T1000 (cell line): ENCODE results near the gene FHAD1.
"Not testable (repeated sequence)": the region's sequence is repeated elsewhere in the genome, so short reads cannot be mapped to it uniquely, and the experiment has no call there.

ENCODE experiments used
- DNase-seq: peaks from one replicate; lab custom pipeline; 2025; ENCODE audit warnings: mixed read lengths; lab: John Stamatoyannopoulos, UW

The FHAD1 gene

GRCh38 chr1:15370781-15371520, 123.9 kb downstream of the FHAD1 start:
- no peak for DNase-seq

DNA sequence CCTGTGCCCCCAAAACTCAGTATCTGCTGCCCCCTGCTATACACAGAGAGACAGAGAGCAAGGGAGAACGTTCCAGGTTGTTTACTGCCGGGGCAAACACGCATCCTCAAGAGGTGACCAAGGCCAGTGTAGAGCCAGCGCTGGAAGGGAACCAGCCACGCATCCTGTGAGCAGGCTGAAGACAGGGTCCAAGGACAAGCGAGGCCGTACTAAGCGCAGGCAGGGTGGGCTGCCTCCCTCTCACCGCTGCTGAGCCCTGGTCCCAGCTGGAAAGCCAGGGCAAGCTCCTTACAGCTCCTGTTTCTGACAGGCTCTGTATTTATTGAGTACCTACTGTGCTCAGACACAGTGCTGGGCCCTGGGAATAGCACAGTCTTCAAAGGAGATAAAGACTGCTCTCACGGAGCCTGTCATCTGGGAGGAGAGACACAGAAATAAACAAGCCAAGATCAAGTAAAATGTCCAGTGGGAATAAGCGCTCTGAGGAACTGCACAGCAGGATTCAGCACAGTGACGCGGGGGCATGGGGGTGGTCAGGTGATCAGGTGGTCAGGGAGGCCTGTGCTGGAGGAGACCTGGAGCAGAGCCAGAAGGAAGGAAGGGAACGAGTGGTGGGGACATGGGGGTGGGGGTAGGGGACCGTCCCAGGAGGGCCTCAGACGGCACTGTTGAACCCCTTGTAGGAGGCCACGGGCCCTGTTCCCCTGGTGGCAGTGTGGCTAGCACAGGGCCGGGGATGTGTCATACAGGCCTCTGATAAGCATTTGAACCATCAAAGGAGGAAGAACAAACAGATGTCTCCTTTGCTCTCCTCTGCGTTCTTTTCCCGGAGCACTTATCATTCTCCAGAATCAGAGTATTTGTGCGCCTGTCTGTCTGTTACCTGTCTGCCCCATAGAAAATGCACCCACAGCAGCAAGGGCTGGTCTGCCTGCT, 124.9 kb downstream of the FHAD1 start:
- no peak for DNase-seq

DNA sequence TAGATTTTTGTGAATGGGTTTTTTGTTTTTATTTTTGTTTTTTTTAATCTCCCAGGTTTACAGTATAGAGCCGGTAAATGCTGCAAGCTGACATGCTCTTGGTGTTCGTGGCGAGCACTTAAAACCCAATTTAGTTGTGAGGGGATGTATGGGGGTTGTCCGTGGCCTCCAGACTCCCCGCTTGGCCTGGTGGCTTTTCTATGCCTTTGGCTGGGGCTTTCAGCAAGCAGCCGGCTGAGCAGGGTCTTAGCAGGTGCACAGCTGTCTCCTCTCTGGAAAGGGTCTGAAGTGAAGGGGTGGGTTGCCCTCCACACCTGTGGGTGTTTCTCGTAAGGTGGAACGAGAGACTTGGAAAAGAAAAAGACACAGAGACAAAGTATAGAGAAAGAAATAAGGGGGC, 131.7 kb downstream of the FHAD1 start:
- DNase-seq = no peak

DNA sequence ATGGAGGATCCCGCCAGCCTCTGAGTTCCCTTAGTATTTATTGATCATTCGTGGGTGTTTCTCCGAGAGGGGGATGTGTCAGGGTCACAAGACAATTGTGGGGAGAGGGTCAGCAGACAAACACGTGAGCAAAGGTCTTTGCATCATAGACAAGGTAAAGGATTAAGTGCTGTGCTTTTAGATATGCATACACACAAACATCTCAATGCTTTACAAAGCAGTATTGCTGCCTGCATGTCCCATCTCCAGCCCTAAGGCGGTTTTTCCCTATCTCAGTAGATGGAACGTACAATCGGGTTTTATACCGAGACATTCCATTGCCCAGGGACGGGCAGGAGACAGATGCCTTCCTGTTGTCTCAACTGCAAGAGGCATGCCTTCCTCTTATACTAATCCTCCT, 132.1 kb downstream of the FHAD1 start:
- DNase-seq = not testable (repeated sequence)

- no peak for DNase-seq
Observed at GRCh38 chr1:15380601-15381508, 133.8 kb downstream of the FHAD1 start.

DNA sequence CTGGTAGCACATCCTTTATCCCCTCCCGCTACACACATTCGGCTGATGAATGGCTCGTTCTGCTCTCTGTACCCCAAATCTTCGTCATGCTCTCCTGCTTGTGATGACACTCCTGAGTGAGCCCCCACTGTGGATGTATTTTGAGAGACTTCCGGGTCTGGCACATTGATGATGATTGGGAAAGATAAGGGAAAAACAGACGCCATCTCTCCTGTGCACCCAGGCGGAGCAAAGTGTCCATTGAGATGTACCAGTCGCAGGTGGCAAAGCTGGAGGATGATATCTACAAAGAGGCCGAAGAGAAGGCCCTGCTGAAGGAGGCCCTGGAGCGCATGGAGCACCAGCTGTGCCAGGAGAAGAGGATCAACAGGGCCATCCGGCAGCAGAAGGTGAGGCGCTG, 134.8 kb downstream of the FHAD1 start:
- no peak for DNase-seq

DNA sequence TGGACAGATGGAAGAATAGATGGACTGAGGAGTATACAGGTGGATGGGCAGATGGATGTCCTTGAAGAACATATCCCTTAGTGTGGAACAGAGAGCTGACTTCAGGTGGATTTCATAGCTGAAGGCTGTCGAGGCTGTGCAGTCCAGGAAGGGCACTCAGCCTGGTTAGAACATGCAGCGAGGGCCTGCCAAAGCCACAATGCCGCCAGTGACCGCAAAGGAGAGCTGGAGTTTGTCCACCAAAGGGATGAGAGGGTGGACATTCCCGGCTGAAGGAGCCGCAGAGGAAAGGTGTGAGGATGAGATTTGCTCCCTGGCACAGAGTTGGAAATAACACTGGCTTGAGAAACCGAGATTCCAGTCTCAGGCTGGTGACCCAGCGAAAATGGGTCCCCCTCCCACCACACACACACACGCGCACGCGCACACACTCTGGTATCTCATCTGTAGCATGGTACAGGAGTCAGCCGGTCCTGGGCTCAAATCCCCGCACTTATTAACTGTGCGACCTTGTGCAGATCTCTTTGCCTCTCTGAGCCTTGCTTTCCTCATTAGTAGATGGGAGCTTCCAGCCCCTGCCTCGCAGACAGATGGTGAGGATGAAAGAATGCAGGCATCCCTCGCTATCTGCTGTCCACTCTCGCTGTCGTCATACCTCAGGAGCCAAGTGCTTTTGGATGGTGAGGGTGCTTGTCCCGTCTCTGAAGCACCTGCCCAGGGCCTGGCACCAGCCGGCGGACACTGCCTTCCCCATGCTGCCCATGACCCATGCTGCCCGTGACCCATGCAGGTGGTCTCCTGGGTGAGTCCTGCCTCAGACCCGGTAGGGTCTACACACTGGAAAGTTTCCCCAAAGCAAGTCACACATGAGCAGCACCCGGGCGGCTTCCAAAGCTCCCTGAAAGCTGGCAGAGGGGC, 135.8 kb downstream of the FHAD1 start:
- DNase-seq = no peak

DNA sequence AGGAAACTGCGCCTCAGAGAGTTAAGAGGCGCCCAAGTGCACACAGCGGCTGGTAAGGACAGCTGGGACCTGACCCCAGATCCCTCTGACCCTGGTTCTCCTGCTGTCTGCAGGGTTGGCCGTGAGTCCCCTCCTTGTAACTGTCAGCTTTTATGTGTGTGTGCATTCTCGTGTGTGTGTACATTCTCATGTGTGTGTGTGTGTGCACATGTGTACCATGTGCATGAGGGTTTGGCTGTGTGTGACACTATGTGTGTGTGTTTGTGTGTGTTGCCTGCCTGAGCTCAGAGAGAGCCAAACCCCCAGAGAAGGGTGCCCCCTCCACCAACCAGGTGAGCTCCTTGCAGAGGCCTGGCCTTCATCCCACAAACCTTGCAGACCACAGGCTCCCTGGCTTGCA, 136.8 kb downstream of the FHAD1 start:
- no peak for DNase-seq

GRCh38 chr1:15384301-15384901, 137.4 kb downstream of the FHAD1 start:
- DNase-seq = no peak

DNA sequence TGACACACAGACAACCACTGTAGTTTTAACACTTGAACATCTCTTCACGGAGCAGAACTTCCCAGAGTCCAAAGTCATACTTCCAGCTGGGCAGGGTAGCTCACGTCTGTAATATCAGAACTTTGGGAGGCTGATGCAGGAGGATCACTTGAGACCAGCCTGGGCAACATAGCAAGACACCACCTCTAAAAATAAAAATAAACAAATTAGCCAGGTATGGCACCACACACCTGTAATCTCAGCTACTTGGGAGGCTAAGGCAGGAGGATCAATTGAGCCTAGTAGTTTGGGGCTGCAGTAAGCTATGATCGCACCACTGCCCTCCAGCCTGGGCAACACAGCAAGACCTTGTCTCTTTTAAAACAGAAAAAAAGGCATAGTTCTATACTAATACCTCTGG, 138.4 kb downstream of the FHAD1 start:
- DNase-seq = no peak

DNA sequence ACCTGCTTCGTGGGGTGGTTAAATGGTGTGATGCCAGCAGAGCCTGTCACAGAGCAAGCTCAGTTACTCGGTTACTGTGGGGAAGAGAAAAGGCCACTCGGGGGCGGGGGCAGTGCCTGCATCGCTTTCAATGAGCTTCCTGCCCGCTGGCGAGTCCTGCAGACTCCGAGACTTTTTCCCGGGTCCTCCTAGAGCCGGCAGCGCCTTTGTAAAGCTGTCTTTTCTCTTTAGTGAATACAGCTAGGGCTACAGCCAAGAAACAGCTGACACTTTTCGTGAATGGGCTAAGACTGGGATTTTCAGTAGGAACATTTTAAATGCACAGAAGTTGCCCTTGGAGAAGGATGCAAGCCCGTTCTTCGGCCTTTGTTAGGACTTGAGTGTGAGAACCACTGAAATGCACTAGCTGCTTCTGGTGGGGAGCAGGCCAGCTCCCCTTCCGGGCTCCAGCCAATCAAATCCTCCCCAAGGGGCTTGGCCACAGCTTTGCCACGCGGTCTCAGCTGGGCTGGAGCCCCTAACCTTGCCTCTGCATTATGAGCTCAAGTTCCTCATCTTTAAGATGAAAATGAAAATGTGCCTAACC, 139.2 kb downstream of the FHAD1 start:
- DNase-seq = no peak

- DNase-seq = no peak
Observed at GRCh38 chr1:15388201-15388880, 141.3 kb downstream of the FHAD1 start.

- not testable (repeated sequence) for DNase-seq
Observed at GRCh38 chr1:15389828-15390227, 142.8 kb downstream of the FHAD1 start.

GRCh38 chr1:15390667-15391066, 143.6 kb downstream of the FHAD1 start:
- DNase-seq = no peak

GRCh38 chr1:15391366-15391765, 144.3 kb downstream of the FHAD1 start:
- DNase-seq = no peak

- no peak for DNase-seq
Observed at GRCh38 chr1:15393475-15394257, 146.6 kb downstream of the FHAD1 start.

DNA sequence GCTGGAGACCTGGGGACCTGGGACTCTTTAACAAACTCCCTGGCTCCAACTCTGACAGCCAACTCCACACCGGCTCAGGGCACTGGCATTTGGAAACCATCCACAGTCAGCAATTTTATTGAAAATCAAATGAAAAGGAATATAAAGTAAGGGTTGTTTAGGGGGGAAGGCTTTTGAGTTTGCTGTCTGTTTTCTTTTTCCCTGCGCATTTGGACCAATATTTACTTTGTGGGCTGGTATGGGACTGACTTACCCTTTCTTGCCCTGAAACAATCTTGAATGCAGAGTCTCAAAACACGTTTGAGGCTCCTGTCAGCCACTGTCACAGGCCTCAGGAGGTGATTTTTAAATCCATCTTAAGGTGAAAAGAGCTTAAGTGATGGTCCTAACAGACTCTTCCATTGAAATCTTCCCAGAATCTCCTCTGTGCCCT, 147.3 kb downstream of the FHAD1 start:
- DNase-seq = no peak

GRCh38 chr1:15397236-15397635, 150.2 kb downstream of the FHAD1 start:
- DNase-seq = no peak

DNA sequence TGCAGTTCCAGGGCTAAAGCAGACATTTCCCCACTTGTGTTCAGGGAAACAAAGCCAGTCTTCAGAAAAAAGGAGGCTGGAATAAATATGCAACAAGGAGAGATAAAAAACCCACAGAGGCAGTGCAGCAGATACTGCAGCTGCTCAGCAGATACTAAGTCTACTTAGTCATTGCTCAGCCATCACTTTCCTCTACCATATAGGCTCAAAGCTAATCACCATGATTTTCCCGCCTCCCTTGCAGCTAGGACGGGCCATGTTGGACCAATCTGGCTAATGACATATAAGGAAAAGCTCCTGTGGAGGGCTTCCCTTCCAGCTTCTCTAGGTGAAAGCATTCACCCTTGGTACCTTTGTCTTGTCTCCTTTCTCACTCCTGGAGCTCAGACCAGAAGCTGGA, 152.7 kb downstream of the FHAD1 start:
- DNase-seq = no peak
